ENCODE measurements around the gene CTDNEP1. TPM values are rescaled to one million over a fixed set of nuclear protein-coding genes. Genes with fewer than 3 reads are reported as not detected.
A peak's percentile ranks its signal among the peaks of the same experiment; 100 is the strongest.

The CTDNEP1 gene
- total RNA-seq, 2 experiments from 2014 or later = 79.3 to 80.7 TPM

DNA sequence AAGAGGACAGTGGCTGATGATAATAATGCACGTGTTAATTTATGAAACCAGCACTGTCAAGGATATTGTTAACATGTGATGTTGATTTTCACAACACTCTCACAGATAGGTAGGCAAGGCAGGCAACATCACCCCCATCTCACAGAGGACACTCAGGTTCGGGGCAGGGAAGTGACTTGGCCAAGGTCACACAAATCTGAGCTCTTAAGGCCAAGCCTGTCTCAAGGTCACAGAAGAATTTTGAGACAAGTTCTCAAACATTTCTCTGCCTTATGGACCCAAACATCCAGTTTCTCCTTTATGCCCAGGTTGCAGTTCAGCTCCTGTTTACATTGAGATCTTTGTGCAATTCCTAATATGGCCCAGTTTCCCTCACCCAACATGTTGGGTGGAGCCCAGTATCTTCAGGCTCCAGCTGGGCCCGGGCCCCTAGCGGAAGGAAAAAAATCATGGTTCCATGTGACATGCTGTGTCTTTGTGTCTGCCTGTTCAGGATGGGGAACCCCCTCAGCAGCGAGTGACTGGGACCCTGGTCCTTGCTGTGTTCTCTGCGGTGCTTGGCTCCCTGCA is 31.3 kb upstream of the CTDNEP1 start:
- Mint-ChIP-seq H3K36me3 (ENCODE audit: low read depth) (no peaks in the 10 kb centered on the region), H3K4me1 (ENCODE audit: low read depth) (peaks cover 26% of the 10 kb centered on the region), H3K9me3 (no peaks in the 10 kb centered on the region), H3K4me3 (peak overlapping the region; percentile 65), H3K27ac (no peak overlapping the region), H3K27me3 (peaks cover 43% of the 10 kb centered on the region)
- Histone ChIP-seq H3K9me3 (ENCODE audit: control insufficient read depth in 1 of 2, insufficient read depth in 1 of 2, low read length in 2 of 2) (peaks cover 0 to 9% of the 10 kb centered on the region in 2 experiments), H3K27me3 (ENCODE audit: control insufficient read depth in 1 of 2, insufficient read depth in 2 of 2, low read length in 2 of 2) (peaks cover 38 to 47% of the 10 kb centered on the region in 2 experiments), H3K4me3 (ENCODE audit: low read length) (no peak overlapping the region), H3K27ac (ENCODE audit: low read depth in 1 of 2, low read length in 2 of 2) (no peak overlapping the region), H3K36me3 (ENCODE audit: insufficient read depth, low read length) (no peaks in the 10 kb centered on the region), H3K4me1 (ENCODE audit: insufficient read depth, low read length) (peaks cover 28% of the 10 kb centered on the region)
- ChIA-PET CTCF (interaction anchor here (0.8 to 1.8 kb wide), 2 partner anchors 13 to 73 kb away, joined by 3 to 13 read pairs; no protein-coding TSS in a partner anchor), POLR2A (interaction anchor here (0.6 to 2.0 kb wide), 5 partner anchors 11 to 54 kb away, joined by 3 to 9 read pairs (median 3); partner anchors contain the start of gene ACAP1)
- TF ChIP-seq, protein P1, sequence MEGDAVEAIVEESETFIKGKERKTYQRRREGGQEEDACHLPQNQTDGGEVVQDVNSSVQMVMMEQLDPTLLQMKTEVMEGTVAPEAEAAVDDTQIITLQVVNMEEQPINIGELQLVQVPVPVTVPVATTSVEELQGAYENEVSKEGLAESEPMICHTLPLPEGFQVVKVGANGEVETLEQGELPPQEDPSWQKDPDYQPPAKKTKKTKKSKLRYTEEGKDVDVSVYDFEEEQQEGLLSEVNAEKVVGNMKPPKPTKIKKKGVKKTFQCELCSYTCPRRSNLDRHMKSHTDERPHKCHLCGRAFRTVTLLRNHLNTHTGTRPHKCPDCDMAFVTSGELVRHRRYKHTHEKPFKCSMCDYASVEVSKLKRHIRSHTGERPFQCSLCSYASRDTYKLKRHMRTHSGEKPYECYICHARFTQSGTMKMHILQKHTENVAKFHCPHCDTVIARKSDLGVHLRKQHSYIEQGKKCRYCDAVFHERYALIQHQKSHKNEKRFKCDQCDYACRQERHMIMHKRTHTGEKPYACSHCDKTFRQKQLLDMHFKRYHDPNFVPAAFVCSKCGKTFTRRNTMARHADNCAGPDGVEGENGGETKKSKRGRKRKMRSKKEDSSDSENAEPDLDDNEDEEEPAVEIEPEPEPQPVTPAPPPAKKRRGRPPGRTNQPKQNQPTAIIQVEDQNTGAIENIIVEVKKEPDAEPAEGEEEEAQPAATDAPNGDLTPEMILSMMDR (IDR thresholded peaks at IDR 0.05) = no peak
- intact Hi-C loops (cut with DNase I, micrococcal nuclease) = loop anchor here in 1 of 2 experiments (5.0 kb wide), 1 partner anchor 236 kb away; no protein-coding TSS in a partner anchor
- DNase-seq = no peak
- ATAC-seq (ENCODE audit: poor library complexity) = no peak

DNA sequence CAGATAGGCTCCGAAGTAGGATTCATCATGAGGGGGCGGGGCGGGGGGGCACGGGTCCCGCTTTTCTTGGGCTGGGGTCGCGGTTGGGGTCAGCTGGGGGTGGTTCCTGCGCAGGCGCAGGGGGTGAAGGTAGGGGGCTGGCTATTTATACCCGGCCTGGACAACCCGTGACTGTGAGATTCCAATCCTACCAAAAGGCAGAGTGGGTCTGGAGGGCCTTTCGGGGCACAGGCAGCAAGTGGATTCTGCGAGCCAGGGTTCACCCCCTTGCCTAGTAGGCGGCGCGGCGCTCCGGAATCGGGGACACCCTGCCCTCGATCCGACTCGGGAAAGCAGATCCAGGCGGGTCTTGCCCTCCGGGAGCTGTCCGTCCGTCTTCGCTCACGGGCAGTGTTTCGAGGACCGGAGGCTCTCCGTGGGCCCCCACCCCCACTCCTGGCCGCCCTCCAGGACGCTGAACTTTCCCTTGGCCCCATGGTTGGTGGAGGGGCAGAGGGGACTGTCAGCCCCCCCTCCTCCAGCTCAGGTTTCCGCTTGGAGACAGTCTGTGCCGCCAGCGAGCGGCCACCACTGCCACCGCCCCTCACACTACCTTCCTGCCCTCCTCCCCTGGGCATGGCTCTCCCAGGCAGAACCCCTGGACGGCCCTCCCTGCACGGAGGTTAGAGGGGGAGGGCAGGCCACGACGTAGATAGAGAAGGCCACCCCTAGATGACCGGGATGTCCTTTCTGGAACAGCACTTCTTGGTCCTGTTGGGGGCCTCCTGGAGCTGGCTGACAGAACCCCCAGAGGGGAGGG is 30.6 kb upstream of the CTDNEP1 start:
- no peak overlapping the region for H3K27ac Mint-ChIP-seq
- TF ChIP-seq, protein P1 (IDR thresholded peaks at IDR 0.05) = no peak
- peak in 3 of 14 experiments; percentile 15 to 42 (median 31) for DNase-seq
- Histone ChIP-seq H3K4me3 (ENCODE audit: low read length) (peak overlapping the region; percentile 53), H3K27me3 (ENCODE audit: control insufficient read depth in 1 of 2, insufficient read depth in 2 of 2, low read length in 2 of 2) (peaks cover 33 to 47% of the 10 kb centered on the region in 2 experiments), H3K27ac (ENCODE audit: low read depth in 1 of 2, low read length in 2 of 2) (no peak overlapping the region), H3K4me1 (ENCODE audit: insufficient read depth, low read length) (peaks cover 28% of the 10 kb centered on the region), H3K9me3 (ENCODE audit: control insufficient read depth in 1 of 2, insufficient read depth in 1 of 2, low read length in 2 of 2) (peaks cover 0 to 9% of the 10 kb centered on the region in 2 experiments), H3K36me3 (ENCODE audit: insufficient read depth, low read length) (no peaks in the 10 kb centered on the region)
- H3K27me3 Mint-ChIP-seq = peaks cover 40% of the 10 kb centered on the region
- ChIA-PET CTCF (interaction anchor here (0.8 to 1.8 kb wide), 2 partner anchors 14 to 74 kb away, joined by 3 to 13 read pairs; no protein-coding TSS in a partner anchor), POLR2A (interaction anchor here (0.6 to 2.0 kb wide), 8 partner anchors 14 to 197 kb away, joined by 3 to 9 read pairs (median 4); partner anchors contain the start of gene ACAP1)
- no peak for ATAC-seq (ENCODE audit: poor library complexity)
- no peaks in the 10 kb centered on the region for H3K36me3 Mint-ChIP-seq (ENCODE audit: low read depth)
- H3K4me3 Mint-ChIP-seq = peak overlapping the region; percentile 68
- intact Hi-C loops (cut with DNase I, micrococcal nuclease) = loop anchor here (2.0 to 5.0 kb wide), 3 partner anchors 155 to 307 kb away; no protein-coding TSS in a partner anchor
- H3K9me3 Mint-ChIP-seq = no peaks in the 10 kb centered on the region
- H3K4me1 Mint-ChIP-seq (ENCODE audit: low read depth) = peaks cover 26% of the 10 kb centered on the region

All from CD4-positive, alpha-beta T cell (primary cell).